SK-N-SH (cell line): ENCODE data around the gene SEMA3B. TPM values are rescaled to one million over a fixed set of nuclear protein-coding genes. Genes with fewer than 3 reads are reported as not detected.

Source experiments
- CTCF ChIA-PET: fragments of 300-600, 350-600 bp; formaldehyde crosslinking; extraction: SDS; loops from one replicate; lab custom pipeline; 2021; lab: Yijun Ruan, JAX
- POLR2A ChIA-PET: fragments of 350-600 bp; sonication (Branson Sonifier 250); formaldehyde crosslinking; extraction: SDS; loops from one replicate; lab custom pipeline; 2020; ENCODE audit warnings: antibody characterized with exemption, inconsistent platforms; lab: Yijun Ruan, JAX
- DNase-seq: peaks from one replicate; pipeline ENCODE4 v3.0.0; 2012
- H2AFZ ChIP-seq: fragments of 200-600 bp; sonication (generic); 2 replicates; pipeline ENCODE4 v1.8.1; 2016; ENCODE audit warnings: antibody characterized with exemption, mild to moderate bottlenecking, low read depth
- H3F3A ChIP-seq: fragments of 200-600 bp; sonication (generic); replicated peaks from 2 replicates; pipeline ENCODE3; 2016; ENCODE audit warnings: antibody characterized with exemption, mild to moderate bottlenecking; ENCODE audit not compliant: insufficient read depth
- H3K27ac ChIP-seq, 2 experiments: fragments of 200-500 bp in 1 of 2; fragments of 200-600 bp in 1 of 2; sonication (Bioruptor generic) in 1 of 2; sonication (generic), shearing (Covaris generic) in 1 of 2; 2 replicates each; pipeline versions ENCODE4 v1.5.1 to v1.6.1; 2014 to 2016; ENCODE audit warnings: low read depth in 2 of 2, inconsistent platforms in 1 of 2, low read length in 1 of 2, mild to moderate bottlenecking in 1 of 2, mixed read lengths in 1 of 2
- H3K27me3 ChIP-seq: fragments of 200-600 bp; sonication (generic), shearing (Covaris generic); 2 replicates; pipeline ENCODE4 v1.6.1; 2016; ENCODE audit warnings: mixed run types; ENCODE audit not compliant: insufficient read depth
- H3K36me3 ChIP-seq, 2 experiments: fragments of 200-500 bp in 1 of 2; fragments of 200-600 bp in 1 of 2; sonication (Bioruptor generic) in 1 of 2; sonication (generic) in 1 of 2; replicated peaks in 1 of 2; 2 replicates each; pipeline versions ENCODE3 to v1.5.1; 2014 to 2016; ENCODE audit warnings: low read length in 1 of 2, mild to moderate bottlenecking in 1 of 2; ENCODE audit not compliant: insufficient read depth in 2 of 2, control insufficient read depth in 1 of 2
- H3K4me1 ChIP-seq, 2 experiments: fragments of 200-500 bp in 1 of 2; fragments of 200-600 bp in 1 of 2; sonication (Bioruptor generic) in 1 of 2; sonication (generic), shearing (Covaris generic) in 1 of 2; 2 replicates each; pipeline versions ENCODE4 v1.5.1 to v1.6.1; 2014 to 2016; ENCODE audit warnings: low read depth in 1 of 2, low read length in 1 of 2, mixed run types in 1 of 2; ENCODE audit not compliant: insufficient read depth in 2 of 2, control insufficient read depth in 1 of 2
- H3K4me2 ChIP-seq: fragments of 200-600 bp; sonication (generic), shearing (Covaris generic); 2 replicates; pipeline ENCODE4 v1.6.1; 2017; ENCODE audit warnings: mixed run types
- H3K4me3 ChIP-seq, 2 experiments: fragments of 200-500 bp in 1 of 2; fragments of 200-600 bp in 1 of 2; sonication (Bioruptor generic) in 1 of 2; sonication (generic), shearing (Covaris generic) in 1 of 2; 2 replicates each; pipeline versions ENCODE4 v1.5.1 to v1.8.1; 2014 to 2016; ENCODE audit warnings: low read depth in 2 of 2, inconsistent platforms in 1 of 2, low read length in 1 of 2, mild to moderate bottlenecking in 1 of 2, mixed read lengths in 1 of 2, moderate library complexity in 1 of 2
- H3K79me2 ChIP-seq: fragments of 200-600 bp; sonication (generic); 2 replicates; pipeline ENCODE4 v1.8.1; 2017; ENCODE audit warnings: mild to moderate bottlenecking; ENCODE audit not compliant: insufficient read depth
- H3K9ac ChIP-seq: fragments of 200-600 bp; sonication (generic); 2 replicates; pipeline ENCODE4 v1.6.1; 2017; ENCODE audit warnings: mixed run types
- H3K9me2 ChIP-seq: fragments of 200-600 bp; sonication (generic); 2 replicates; pipeline ENCODE4 v1.6.1; 2017; ENCODE audit warnings: mixed run types
- H3K9me3 ChIP-seq: fragments of 200-600 bp; sonication (generic); 2 replicates; pipeline ENCODE4 v1.6.1; 2017; ENCODE audit warnings: mixed run types, mild to moderate bottlenecking, moderate library complexity
- H4K20me1 ChIP-seq: fragments of 200-600 bp; sonication (generic); 2 replicates; pipeline ENCODE4 v1.6.1; 2017; ENCODE audit warnings: mild to moderate bottlenecking, mixed run types; ENCODE audit not compliant: insufficient read depth
- EZH2phosphoT487 ChIP-seq: fragments of 200-600 bp; sonication (generic); IDR thresholded peaks from 2 replicates; pipeline ENCODE4 v1.6.1; 2017; ENCODE audit warnings: low read depth, mixed run types, mild to moderate bottlenecking, antibody characterized with exemption, moderate library complexity, borderline replicate concordance
- FOXM1 ChIP-seq: IDR thresholded peaks from 2 replicates; pipeline ENCODE4 v1.4.0; 2012; ENCODE audit warnings: low read depth, mild to moderate bottlenecking
- GABPA ChIP-seq: IDR thresholded peaks from 2 replicates; pipeline ENCODE4 v1.4.0; 2012; ENCODE audit warnings: low read depth, mild to moderate bottlenecking
- GATA2 ChIP-seq: sonication (generic); formaldehyde crosslinking; IDR thresholded peaks from 2 replicates; pipeline ENCODE4 v1.5.0; 2020; ENCODE audit warnings: mild to moderate bottlenecking, missing genetic modification reagents
- JUND ChIP-seq: IDR thresholded peaks from 2 replicates; pipeline ENCODE4 v1.4.0; 2012
- MEF2A ChIP-seq: IDR thresholded peaks from 2 replicates; pipeline ENCODE4 v1.4.0; 2012; ENCODE audit warnings: low read depth, borderline replicate concordance
- NFIC ChIP-seq: IDR thresholded peaks from 2 replicates; pipeline ENCODE4 v1.4.0; 2012; ENCODE audit warnings: borderline replicate concordance
- SMC3 ChIP-seq: IDR thresholded peaks from 2 replicates; pipeline ENCODE4 v1.6.1; 2012; ENCODE audit warnings: low read depth, low read length, improper control_type of control experiment
- TCF12 ChIP-seq: IDR thresholded peaks from 2 replicates; pipeline ENCODE4 v1.4.0; 2012
- TEAD4 ChIP-seq: IDR thresholded peaks from 2 replicates; pipeline ENCODE4 v1.4.0; 2012; ENCODE audit warnings: mild to moderate bottlenecking, borderline replicate concordance; ENCODE audit not compliant: insufficient read depth
- YY1 ChIP-seq: IDR thresholded peaks from 2 replicates; pipeline ENCODE4 v1.4.0; 2012; ENCODE audit warnings: low read depth, mild to moderate bottlenecking
- WGBS: methylation state at CpG from one replicate; pipeline ENCODE4 v1.1.6; 2017; ENCODE audit warnings: low lambda C conversion rate; 5-methylcytosine and 5-hydroxymethylcytosine counted together
- polyA plus RNA-seq, 3 experiments: library from polyadenylated mRNA; depleted of rRNA; stranded (reverse); fragments of >200 nt; gene quantifications; 2 replicates each; pipeline ENCODE4 v1.2.3, GENCODE V29; 2012
- TF ChIP-seq, protein P1 (sequence below): IDR thresholded peaks from 2 replicates; pipeline ENCODE4 v1.4.0; 2012; ENCODE audit warnings: low read depth
- TF ChIP-seq, protein P2 (sequence below): fragments of 150-350 bp; IDR thresholded peaks from 2 replicates; pipeline ENCODE4 v1.6.1; 2017; ENCODE audit warnings: antibody characterized with exemption, low read length, low read depth, borderline replicate concordance
- TF ChIP-seq, protein P3 (sequence below): IDR thresholded peaks from 2 replicates; pipeline ENCODE4 v1.4.0; 2012; ENCODE audit warnings: low read depth, borderline replicate concordance

The SEMA3B gene
- polyA plus RNA-seq, 1 of the 3 experiments (the other 2 are of a cell fraction), result 14.9 TPM

DNA sequence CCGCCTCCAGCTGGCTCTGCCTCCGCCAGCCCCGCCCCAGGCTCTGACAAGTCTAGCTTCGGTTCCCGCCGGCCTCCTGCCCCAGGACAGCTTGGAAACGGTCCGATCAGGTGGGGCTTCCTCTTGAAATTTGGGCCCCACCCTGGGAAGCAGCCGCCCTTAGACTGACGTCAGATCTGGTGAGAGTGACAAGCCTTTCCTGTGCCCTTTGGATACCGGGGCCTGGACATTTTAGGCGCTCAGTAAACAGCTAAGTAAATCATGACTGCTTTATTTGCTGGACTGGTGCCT lies 30.6 kb downstream of the SEMA3B start:
- no peaks in the 10 kb centered on the region for H4K20me1 ChIP-seq
- H3K27ac ChIP-seq, result peak overlapping the region; percentile 54 to 79; a peak in 3 of 4 replicates
- ChIA-PET CTCF (interaction anchor here (1.2 to 7.7 kb wide), 6 partner anchors 11 to 71 kb away, joined by 3 to 45 read pairs (median 8); partner anchors contain the start of gene LSMEM2), POLR2A (interaction anchor here (0.5 to 1.6 kb wide), 6 partner anchors 13 to 49 kb away, joined by 3 to 6 read pairs (median 4); partner anchors contain the start of gene TUSC2)
- H3K4me2 ChIP-seq, result peak overlapping the region; percentile 86
- no peaks in the 10 kb centered on the region for H3K9me3 ChIP-seq
- H3F3A ChIP-seq, result no peaks in the 10 kb centered on the region
- WGBS, result 0% methylated on average over 6 of the region's 12 CpGs
- H3K27me3 ChIP-seq, result no peaks in the 10 kb centered on the region
- no peak for TF ChIP-seq JUND
- TF ChIP-seq, protein P1, sequence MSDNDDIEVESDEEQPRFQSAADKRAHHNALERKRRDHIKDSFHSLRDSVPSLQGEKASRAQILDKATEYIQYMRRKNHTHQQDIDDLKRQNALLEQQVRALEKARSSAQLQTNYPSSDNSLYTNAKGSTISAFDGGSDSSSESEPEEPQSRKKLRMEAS, result no peak
- no peak for TF ChIP-seq MEF2A
- no peak for TF ChIP-seq YY1
- no peak for TF ChIP-seq EZH2phosphoT487
- TF ChIP-seq GABPA, result no peak
- TF ChIP-seq, protein P2, sequence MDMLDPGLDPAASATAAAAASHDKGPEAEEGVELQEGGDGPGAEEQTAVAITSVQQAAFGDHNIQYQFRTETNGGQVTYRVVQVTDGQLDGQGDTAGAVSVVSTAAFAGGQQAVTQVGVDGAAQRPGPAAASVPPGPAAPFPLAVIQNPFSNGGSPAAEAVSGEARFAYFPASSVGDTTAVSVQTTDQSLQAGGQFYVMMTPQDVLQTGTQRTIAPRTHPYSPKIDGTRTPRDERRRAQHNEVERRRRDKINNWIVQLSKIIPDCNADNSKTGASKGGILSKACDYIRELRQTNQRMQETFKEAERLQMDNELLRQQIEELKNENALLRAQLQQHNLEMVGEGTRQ, result no peak
- no peak for TF ChIP-seq NFIC
- TF ChIP-seq SMC3, result no peak
- TF ChIP-seq, protein P3, sequence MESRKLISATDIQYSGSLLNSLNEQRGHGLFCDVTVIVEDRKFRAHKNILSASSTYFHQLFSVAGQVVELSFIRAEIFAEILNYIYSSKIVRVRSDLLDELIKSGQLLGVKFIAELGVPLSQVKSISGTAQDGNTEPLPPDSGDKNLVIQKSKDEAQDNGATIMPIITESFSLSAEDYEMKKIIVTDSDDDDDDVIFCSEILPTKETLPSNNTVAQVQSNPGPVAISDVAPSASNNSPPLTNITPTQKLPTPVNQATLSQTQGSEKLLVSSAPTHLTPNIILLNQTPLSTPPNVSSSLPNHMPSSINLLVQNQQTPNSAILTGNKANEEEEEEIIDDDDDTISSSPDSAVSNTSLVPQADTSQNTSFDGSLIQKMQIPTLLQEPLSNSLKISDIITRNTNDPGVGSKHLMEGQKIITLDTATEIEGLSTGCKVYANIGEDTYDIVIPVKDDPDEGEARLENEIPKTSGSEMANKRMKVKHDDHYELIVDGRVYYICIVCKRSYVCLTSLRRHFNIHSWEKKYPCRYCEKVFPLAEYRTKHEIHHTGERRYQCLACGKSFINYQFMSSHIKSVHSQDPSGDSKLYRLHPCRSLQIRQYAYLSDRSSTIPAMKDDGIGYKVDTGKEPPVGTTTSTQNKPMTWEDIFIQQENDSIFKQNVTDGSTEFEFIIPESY, result no peak
- TF ChIP-seq GATA2 (CRISPR knock-in tag), result no peak
- no peak for TF ChIP-seq TEAD4
- TF ChIP-seq FOXM1, result no peak
- TF ChIP-seq TCF12, result no peak
- peaks cover 0 to 6% of the 10 kb centered on the region in 2 experiments for H3K36me3 ChIP-seq
- H2AFZ ChIP-seq, result peak overlapping the region; percentile 80
- no peak for DNase-seq
- peaks cover 10 to 38% of the 10 kb centered on the region in 2 experiments; a peak in 2 of 4 replicates for H3K4me1 ChIP-seq
- peak overlapping the region; percentile 52 to 66 for H3K4me3 ChIP-seq
- H3K9ac ChIP-seq, result peak overlapping the region; percentile 62
- no peaks in the 10 kb centered on the region for H3K9me2 ChIP-seq
- H3K79me2 ChIP-seq, result peaks cover 7% of the 10 kb centered on the region; the same call in 1 of the 2 replicates
